Fibroblast of skin of back (primary cell): Measurements from ENCODE around the gene NCAM2.

Experiments used
- DNase-seq: peaks from one replicate; pipeline ENCODE4 v3.0.0-alpha.2; 2013

NCAM2 gene

DNA sequence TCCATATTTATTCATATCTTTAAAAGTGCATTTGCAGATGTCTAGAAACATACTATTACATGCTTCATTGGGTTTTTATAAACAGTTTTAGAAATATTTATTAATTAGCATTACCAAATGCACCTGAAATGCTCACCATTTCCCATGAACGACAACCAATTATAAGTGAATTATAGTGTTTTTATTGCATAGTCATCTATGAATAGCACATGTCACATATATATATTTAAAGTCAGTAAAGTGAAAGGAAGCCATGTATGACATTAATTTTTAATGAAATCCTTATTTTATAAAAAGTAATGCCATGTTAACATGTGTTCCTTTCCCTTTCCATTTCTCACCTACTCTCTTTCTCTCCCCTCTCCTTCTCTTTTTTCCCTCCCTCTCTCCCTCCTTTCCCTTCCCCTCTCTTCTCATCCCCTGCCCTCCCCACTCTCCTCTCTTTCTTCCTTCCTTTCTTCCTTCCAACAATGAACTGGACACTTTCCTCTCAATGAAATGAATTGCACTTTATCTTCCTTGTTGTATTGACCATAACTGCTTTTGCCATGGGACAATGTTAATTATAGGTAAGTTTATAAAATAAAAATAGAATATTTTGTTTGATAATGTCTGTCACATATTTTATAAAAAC lies 179.3 kb downstream of the NCAM2 start:
- DNase-seq: no peak

DNA sequence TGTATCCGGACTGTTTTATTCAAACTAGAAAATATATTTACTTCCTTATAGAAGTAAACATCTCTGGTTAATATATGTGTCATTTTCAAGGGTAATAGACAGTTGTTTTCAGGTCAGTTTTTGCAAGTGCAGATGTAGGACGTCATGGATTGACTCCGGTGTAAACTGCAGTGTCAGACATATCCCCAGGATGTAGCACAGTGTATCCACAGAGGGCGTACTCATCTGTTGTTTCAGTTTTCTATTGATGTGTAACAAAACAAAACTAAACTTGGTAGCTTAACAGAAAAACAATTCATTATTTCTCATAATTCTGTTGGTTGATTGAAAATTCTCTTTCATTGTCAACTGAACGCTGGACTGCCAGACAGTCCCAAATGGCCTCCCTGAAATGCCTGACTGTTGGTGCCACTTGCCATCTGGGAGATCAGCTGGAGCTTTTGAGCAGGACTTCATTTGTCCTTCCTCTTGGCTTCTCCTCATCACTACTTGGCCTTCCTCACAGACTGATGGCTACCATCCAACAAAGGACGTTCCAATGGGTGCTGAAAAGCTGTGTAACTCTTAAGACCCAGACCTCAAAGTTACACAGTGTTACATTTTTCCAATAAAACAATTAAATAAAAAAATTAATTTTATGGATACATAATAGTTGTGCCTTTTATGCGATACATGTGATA lies 181.6 kb downstream of the NCAM2 start:
- no peak for DNase-seq

DNA sequence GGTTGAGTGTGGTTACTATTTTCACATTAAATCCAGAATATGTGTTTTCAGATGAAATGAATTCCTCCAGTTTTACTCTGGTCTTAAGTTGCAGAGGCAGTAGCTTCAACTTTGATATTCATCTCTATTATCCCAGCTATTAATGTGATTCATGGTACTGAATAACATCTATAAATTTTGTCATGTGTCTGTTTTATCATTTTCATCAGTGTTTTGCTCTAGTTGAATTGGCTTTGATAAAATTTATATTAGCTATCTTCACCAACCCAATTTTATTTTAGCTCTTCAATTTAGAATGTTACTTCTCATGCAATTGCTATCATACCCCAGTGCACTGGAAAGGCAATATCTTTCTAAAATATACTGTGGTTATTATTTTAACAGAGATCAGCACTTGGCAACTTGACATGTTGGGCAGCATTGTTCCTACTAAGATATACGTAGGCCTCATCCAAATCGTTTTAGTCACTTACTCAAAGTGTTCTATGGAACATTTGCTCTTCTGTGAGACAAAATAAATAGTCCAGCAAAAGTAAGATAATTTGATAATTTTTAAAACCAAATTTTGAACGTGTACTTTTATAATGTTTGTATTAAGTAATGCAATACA lies 184.3 kb downstream of the NCAM2 start:
- no peak for DNase-seq

DNA sequence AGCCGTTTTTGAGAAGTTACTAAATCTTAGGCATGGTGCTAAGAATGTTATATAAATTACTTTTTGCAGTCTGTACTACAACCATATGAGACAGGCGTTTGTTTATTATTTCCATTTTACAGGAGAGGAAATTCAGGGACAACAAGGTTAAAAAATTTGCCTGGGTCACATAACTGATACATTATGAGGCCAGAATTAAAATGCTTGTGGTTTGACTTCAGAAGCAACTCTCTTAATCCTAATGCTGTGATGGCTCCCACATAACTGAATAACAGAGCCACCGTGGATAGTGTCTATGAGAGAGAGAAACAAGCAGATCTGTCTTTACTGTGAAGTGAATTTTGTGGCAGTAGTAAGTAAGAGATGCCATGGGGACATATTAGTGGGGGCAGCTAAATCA lies 184.9 kb downstream of the NCAM2 start:
- peak; percentile 15 for DNase-seq

DNA sequence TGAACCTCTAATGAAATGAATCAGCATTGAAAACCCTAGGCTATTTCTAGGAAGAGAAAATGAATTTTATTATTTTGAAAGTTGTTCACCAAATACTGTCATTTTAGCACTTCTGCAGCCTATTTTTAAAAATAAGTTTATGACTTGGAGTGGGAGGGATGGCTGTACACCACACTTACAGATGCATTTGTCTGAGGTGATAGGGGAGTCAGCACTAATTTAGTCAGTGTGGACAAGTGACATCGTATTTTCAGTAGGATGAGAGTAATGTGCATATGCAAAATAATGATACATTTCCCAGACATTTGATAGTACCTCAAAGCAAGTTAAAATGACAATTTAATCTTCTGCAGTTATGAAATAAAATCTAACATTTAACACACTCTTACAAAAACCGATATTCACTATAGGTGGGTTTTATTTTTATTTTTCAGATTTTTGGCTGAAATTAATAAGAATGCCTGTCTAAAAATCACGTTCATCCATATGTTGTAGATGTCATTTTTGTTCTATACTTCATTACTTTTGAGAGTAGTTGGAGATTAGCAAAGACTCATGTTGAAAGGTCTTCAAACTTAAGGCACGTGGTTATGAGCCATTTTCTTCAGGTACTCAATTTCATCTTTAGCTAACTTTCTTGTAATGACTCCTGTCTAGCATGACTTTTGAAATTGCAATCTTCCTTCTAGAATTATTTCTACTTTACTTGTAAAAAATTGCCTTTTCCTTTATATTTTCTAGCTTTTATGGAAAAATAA lies 186.7 kb downstream of the NCAM2 start:
- no peak for DNase-seq

DNA sequence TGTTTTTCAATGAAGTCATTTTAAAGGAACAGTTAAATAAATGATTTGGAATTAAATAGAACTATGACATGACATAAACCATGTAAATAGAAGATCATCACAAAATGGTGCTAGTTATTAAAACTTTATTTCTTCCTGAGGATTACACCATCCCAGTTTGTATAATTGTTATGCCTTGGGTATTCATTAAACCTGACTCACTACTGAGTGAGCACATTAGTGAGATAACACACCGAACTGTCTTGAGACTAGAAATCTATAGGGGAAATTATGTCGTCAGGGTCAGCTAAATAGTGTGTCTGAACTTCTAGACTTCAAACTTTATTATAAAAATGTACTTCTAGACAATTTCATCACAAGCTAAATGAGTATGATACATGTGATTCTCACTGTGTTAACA lies 189.4 kb downstream of the NCAM2 start:
- DNase-seq: no peak

DNA sequence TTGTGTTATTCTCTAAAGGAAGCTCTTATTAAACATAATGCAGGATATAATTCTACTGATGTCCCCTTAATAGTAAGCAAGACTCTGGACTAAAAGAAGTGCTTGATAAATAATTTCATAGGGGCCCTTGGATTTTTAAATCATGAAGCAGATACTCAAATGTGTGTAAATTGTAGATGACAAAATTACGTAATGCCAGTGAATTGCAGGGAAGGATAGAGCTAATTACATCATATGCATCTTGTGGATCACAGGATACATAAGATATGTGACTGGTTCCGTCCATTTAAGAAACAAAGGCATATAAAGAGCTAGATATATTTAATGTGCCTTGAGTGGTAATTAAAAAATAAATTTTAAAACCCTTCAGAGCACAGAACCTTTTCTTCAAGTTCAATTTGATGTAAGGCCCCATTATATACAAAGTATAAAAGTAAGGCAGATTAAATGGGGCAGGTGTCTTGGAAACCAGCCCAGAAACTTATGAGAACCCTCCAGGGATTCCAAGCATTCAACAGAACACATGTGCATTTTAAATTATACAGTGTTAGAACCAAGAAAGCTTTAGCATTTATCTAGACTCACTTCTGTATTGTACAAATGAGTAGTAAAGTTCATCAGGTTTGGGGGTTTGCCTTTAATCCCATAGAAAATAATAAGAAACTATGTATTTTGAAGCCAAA lies 190.4 kb downstream of the NCAM2 start:
- DNase-seq: no peak

DNA sequence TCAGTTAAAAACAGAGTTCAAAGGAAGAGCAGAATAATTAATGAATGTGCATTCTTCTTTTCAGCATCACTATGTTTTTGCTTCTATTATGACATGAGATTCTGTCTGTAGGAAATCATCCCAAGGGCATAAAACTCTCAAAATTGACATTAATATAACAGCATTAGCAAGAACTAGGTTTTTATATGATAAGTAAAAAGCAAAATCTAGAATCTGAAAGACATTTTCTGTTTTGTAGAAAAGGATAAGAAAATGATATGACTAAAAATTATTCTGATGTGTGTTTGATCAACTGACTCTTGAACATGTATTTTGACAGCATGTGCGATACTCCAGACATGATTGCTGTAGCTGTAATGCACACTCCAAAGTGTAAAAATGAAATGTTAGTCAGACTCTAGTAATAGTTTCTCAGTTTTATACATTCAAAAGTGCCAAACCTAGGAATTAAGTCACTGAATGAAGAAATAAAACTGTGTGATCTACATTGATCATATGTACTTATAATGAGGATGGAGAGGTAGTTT lies 197.3 kb downstream of the NCAM2 start:
- no peak for DNase-seq

DNA sequence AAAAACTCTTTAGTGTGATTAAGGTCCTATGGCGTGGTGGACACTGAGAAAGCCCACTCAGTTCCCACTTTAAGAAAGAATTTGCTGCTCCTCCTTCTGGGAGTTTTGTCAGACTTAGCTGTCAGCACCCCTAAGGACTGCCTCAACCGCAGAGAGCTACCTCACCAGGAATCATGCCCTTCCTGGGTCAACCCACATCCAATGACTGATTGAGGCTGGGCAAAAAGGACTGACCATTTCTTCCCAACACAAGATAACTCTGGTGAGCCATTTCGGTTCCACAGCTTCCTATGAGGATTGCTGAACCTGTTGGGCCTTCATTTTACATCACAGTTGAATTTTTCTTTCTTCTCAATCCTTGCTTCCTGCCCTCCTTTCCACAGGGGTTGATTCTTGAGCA lies 197.9 kb downstream of the NCAM2 start:
- DNase-seq: peak; percentile 20

DNA sequence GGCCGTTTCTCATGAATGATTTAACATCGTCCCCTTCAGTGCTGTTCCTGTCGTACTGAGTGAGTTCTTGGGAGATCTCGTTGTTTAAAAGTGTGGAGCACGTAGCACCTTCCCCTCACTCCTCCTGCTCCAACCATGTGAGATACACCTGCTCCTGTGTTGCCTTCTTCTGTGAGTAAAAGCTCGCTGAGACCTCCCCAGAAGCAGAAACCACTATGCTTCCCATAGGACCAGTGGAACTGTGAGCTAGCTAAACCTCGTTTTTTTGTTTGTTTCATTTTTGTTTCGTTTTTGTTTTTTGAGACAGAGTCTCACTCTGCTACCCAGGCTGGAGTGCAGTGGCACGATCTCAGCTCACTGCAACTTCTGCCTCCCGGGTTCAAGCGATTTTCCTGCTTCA lies 198.6 kb downstream of the NCAM2 start:
- DNase-seq: no peak

DNA sequence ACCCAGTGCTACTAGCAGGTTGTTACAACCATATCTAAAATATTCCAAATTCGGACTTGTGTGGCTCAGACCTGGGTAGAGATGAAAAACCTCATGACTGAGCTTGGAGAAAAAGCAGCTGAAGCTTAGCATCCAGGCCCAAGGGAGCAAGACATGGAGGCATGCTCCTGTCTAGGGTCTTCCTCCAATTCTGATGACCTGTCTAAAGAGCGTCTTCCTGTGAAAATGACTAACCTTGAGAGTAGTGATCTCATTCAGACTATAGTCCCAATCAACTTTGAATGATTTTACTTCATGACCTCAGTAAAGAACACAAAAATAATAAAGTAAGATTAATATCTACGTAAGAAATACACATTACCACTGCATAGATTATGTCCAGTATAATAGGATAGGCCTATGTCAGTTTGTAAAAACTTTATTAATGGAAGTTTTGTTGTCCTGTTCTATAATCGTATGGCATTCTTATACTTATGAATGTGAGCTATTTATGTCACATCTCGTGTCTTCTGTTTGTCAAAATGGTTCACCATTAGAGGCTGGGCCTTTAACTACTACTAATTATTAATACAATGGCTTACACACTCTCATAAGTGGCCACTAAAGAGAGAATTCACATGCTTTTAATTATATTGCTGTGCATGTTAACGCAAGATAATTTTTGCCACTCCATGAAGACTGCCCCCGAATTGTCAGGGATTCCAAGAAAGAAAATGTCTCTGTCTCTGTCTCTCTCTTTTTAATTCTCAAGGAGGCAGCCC lies 201.3 kb downstream of the NCAM2 start:
- DNase-seq: no peak

DNA sequence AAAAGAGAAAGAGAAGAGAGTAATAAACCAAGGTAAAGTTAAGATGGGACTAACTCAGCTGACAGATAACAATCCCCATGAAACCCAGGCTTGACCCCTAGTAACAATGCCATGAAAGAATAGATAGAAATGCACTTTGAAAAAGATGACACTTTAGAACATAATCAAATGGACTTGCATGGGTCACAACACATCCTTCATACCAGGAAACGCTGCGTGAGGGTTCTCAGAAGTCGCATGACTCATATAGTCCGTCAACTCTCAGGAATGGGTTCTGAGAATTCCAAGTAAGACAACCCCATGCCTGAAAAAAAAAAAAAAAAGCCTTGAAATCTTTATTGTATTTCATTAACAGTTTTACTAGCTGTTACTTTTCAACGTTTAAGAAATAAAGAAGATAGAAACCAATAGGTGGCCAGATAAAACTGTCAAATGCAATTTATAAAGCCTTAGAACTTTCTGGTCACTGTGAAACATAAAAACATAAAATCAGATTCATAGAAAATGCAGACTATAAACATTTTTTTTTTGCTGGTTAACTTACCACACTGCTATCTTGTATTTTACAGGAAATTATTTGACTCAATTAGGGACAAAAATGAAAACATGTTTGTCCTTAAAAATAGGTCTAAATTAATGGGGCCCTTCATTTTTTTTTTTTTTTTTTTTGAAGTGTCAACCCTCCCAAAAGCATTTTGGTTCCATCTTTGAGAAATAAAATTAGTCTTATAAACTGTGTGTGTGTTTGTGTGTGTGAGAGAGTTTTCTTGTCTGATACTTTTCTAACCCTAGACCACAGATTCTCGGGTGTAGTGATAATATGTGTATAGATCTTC lies 202.1 kb downstream of the NCAM2 start:
- peak; percentile 99 for DNase-seq

DNA sequence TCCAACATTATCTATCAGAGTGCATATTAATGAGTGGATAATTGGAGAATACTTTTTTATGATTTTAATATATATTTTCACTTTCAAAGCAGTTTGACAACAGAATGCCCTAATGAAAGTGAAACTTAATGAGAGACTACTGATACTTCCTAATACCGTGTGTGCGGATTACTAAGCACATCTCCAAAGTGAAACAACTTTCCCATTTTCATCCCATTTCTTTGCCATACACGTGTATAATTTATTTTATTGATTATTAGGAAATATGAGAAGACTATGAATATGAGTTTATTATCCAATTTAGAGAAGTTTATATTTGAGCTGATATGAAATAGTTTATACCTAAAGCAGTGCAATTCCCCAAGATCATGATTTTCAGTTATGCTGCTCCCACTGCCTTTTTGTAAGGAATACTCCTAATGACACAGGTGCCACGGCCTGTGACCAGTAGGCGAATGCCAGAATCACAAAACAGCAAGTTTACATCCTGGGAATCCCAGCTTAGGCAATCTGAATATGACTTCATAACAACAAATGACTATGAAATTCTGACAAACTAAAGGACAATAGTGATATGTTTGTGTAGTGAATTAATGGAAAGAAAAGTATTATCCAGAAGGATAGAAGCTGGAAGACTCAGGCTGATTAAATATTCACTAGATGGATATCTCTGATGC lies 202.9 kb downstream of the NCAM2 start:
- DNase-seq: no peak

DNA sequence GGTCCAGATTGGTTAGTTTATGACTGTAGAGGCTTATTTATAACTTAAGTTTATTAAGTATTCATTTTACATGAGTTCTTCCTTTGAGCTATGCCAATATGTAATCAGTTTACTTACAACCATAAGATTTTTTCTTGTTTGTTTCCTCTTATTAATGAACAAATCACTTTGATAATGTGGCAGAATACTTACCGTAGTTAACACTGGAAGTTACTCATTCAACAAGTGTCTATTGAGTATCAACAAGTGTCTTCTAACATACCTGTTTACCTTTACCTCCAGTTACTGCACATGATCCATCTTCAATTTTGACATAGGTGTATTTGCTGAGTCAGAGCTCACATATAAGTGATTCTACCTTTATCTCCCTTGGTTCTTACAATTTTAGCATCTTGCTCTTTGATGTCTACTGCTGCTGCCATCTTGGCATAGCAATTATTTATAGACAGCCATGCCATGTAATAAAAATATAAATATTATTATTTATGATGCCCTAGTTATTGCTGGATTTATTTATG lies 205.7 kb downstream of the NCAM2 start:
- DNase-seq: no peak

DNA sequence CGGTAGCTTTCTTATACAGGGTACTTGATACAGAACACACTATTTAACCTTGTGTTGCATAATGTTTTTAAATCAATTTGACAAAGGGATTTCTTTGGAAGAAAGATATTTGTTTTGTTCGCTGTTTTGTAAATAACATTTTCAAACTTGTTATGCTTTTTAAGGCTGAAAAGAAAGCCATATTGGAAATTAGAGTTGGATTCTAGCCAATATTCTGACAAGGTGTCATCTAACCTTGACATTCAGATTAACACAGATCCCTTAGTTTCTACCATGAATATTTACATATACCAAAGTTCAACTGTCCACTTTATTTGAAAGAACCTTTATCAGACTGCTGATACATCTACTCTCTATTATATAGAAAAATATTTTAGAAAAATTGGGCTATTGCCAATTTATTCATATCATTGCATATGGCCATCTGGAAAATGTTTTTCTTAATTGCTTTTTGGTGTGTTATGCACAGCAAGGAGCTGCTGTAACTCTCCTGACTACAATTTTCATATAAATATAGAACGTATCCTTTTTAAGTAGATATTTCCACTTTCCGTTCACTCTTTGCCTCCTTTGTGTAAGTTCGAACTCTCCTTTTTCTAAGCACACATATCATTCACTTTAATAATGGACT lies 206.3 kb downstream of the NCAM2 start:
- no peak for DNase-seq

DNA sequence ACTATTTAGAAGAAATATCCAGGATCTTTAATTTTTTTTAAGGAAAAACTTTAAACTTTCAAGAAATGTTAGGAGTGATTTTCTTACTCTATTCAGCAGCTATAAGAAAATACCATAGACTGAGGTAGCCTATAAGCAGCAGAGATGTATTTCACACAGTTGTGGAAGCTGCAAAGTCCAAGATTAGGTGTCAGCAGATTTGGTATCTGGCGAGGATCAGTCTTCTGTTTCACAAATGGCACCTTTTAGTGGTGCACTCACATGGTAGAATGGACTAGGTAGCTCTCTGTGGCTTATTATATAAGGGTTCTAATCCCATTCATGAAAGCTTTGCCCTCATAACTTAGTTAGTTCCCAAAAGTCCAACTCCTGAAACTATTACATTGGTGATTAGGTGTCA lies 207.4 kb downstream of the NCAM2 start:
- no peak for DNase-seq

DNA sequence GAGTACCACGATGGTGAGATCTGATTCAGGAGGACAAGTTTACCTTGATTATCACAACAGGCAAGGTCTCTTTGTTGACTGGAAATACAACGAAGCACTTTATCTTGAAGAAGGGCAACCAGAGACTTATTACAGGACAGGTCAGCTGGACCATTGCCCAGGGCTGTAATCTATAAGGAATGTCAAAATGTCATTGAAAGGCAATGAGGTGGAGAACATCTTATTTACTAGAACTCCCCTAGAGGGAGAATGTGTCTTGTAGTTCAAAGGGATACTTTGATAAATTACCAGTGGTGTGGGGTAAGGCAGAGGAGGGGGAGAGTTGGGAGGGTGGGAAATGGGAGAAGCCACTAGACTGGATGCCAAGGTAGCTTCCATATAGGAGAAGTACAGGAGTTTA lies 212.3 kb downstream of the NCAM2 start:
- no peak for DNase-seq

DNA sequence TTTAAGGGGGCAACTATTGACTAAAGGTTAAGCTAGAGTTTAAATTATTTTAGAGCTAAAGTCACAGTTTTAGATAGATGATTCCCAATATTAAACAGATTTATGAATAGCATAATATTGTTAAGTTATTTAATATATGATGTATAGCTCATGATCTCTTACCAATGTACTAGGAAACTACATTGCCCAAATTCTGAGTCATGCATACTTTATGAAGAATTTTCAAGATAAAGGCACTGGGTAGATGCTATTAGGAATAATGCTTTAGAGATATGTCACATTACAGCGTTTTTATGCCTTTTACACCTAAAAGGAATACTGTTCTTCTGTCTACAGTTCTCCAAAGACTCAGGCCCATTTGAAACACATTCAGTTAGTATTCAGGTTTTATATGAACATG lies 215.1 kb downstream of the NCAM2 start:
- DNase-seq: peak; percentile 62

DNA sequence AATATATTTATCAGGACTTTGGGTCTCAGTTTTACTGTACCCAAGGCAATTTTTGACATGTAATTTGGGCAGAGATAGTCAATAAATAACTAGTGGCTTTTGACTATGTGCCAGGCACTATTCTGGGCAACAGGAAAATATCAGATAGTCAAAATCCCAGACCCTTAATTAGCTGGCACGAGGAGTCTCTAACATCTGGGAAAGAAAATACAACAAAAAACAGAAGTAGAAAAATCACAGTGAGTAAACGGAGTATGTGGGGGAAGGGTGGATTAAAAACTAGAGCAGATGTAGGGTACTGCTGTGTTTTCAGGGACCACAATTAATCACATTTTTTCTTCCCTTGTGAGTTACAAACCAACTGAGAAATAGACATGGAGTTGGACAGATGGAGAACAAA lies 217.8 kb downstream of the NCAM2 start:
- DNase-seq: no peak

DNA sequence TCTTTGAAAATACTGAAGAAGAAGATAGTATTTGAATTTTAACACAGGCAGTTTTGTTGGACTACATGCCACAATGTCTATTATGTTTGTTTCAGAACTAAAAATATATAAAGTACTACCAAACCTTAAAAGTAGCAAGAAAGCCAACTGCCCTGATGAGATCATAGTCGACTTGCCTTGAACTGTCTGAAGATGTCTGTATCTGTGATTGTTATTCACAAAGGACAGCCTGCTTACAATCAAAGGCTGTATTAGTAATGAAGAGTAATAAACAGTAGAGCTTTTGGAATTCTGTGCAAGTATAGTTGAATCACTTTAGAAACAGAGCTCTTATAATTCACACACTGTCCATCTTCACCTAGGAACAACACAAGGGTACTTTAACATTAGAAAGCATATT lies 228.3 kb downstream of the NCAM2 start:
- no peak for DNase-seq
